PC-3 (cell line): ENCODE measurements around the gene TTC28. TPM values are rescaled to one million over a fixed set of nuclear protein-coding genes. Genes with fewer than 3 reads are reported as not detected.

Experiments used
- ATAC-seq: fragments of 200-7000 bp; cut with Tn5 transposase; 2 replicates; pipeline ENCODE4 v1.9.1; 2020; ENCODE audit warnings: mild to moderate bottlenecking, moderate library complexity
- BruUV-seq: library from RNA; stranded (reverse); fragments of 400-500 nt; replicated peaks from 2 replicates; lab custom pipeline; 2021; lab: Mats Ljungman, UMichigan
- CTCF ChIA-PET: fragments of 300-600 bp; sonication (Branson Sonifier 250); formaldehyde crosslinking; loops from one replicate; lab custom pipeline; 2022; ENCODE audit warnings: antibody characterized with exemption; lab: Charles Lee
- POLR2A ChIA-PET: fragments of 300-600 bp; sonication (Branson Sonifier 250); formaldehyde crosslinking; loops from one replicate; lab custom pipeline; 2022; ENCODE audit warnings: antibody characterized with exemption; ENCODE audit not compliant: unreplicated experiment; lab: Charles Lee
- DNase-seq: peaks from one replicate; pipeline ENCODE4 v3.0.0-alpha.2; 2015
- H2AFZ ChIP-seq: fragments of 300-600 bp; sonication (generic); 2 replicates; pipeline ENCODE4 v1.6.0; 2016; ENCODE audit warnings: antibody characterized with exemption, low read length
- H3F3A ChIP-seq: fragments of 300-600 bp; sonication (generic); one replicate; pipeline ENCODE4 v1.6.0; 2017; ENCODE audit warnings: antibody characterized with exemption, low read length, control low read depth, mild to moderate bottlenecking; ENCODE audit not compliant: unreplicated experiment
- H3K27ac ChIP-seq: fragments of 300-600 bp; sonication (generic); 2 replicates; pipeline ENCODE4 v1.5.1; 2016; ENCODE audit warnings: mild to moderate bottlenecking, low read length
- H3K27me3 ChIP-seq: fragments of 300-600 bp; sonication (generic); 2 replicates; pipeline ENCODE4 v1.6.1; 2016; ENCODE audit warnings: low read length, mixed read lengths
- H3K36me3 ChIP-seq: fragments of 300-600 bp; sonication (generic); 2 replicates; pipeline ENCODE4 v1.6.1; 2016; ENCODE audit warnings: low read depth, mixed run types, low read length, mixed read lengths
- H3K4me1 ChIP-seq: fragments of 300-600 bp; sonication (generic); 2 replicates; pipeline ENCODE4 v1.5.1; 2016; ENCODE audit warnings: low read length; ENCODE audit not compliant: insufficient read depth
- H3K4me2 ChIP-seq: fragments of 300-600 bp; sonication (generic); 2 replicates; pipeline ENCODE4 v1.6.0; 2016; ENCODE audit warnings: low read length
- H3K4me3 ChIP-seq: fragments of 300-600 bp; sonication (generic); 2 replicates; pipeline ENCODE4 v1.5.1; 2016; ENCODE audit warnings: mild to moderate bottlenecking, low read length, mixed read lengths
- H3K79me2 ChIP-seq: fragments of 300-600 bp; sonication (generic); 2 replicates; pipeline ENCODE4 v1.6.1; 2017; ENCODE audit warnings: low read length, mixed read lengths
- H3K9ac ChIP-seq: fragments of 300-600 bp; sonication (generic); 2 replicates; pipeline ENCODE4 v1.6.0; 2016; ENCODE audit warnings: mild to moderate bottlenecking, low read length
- H3K9me2 ChIP-seq: fragments of 300-600 bp; sonication (generic); replicated peaks from 2 replicates; pipeline ENCODE4 v1.6.1; 2016; ENCODE audit warnings: mixed run types, low read length, mixed read lengths
- H3K9me3 ChIP-seq: fragments of 300-600 bp; sonication (generic); 2 replicates; pipeline ENCODE4 v1.6.1; 2016; ENCODE audit warnings: low read length, mixed read lengths
- H4K20me1 ChIP-seq: fragments of 300-600 bp; sonication (generic); 2 replicates; pipeline ENCODE4 v1.6.1; 2016; ENCODE audit warnings: low read length, mixed read lengths
- EZH2 ChIP-seq: fragments of 300-600 bp; sonication (generic); IDR thresholded peaks from one replicate; pipeline ENCODE4 v1.6.1; 2017; ENCODE audit warnings: antibody characterized with exemption, mild to moderate bottlenecking, low read length; ENCODE audit not compliant: unreplicated experiment
- EZH2phosphoT487 ChIP-seq: fragments of 300-600 bp; sonication (generic); IDR thresholded peaks from 2 replicates; pipeline ENCODE4 v1.6.1; 2018; ENCODE audit warnings: mild to moderate bottlenecking, antibody characterized with exemption, low read length, borderline replicate concordance
- intact Hi-C: fragments of 100-400 bp; cut with micrococcal nuclease; formaldehyde crosslinking; loops from 2 replicates; pipeline ENCODE4 v1.9.0; 2023
- total RNA-seq: library from RNA; depleted of rRNA; stranded (reverse); fragments of >200 nt; gene quantifications from 2 replicates; pipeline ENCODE4 v1.2.3, GENCODE V29; 2014
- TF ChIP-seq, protein P1 (sequence below): fragments of 300-600 bp; sonication (generic); conservative IDR thresholded peaks from 2 replicates; pipeline ENCODE4 v1.5.1; 2017; ENCODE audit warnings: antibody characterized with exemption, low read depth, mild to moderate bottlenecking, low read length

The TTC28 gene
- total RNA-seq, 1 experiment from 2014 or later, result 6.3 TPM

DNA sequence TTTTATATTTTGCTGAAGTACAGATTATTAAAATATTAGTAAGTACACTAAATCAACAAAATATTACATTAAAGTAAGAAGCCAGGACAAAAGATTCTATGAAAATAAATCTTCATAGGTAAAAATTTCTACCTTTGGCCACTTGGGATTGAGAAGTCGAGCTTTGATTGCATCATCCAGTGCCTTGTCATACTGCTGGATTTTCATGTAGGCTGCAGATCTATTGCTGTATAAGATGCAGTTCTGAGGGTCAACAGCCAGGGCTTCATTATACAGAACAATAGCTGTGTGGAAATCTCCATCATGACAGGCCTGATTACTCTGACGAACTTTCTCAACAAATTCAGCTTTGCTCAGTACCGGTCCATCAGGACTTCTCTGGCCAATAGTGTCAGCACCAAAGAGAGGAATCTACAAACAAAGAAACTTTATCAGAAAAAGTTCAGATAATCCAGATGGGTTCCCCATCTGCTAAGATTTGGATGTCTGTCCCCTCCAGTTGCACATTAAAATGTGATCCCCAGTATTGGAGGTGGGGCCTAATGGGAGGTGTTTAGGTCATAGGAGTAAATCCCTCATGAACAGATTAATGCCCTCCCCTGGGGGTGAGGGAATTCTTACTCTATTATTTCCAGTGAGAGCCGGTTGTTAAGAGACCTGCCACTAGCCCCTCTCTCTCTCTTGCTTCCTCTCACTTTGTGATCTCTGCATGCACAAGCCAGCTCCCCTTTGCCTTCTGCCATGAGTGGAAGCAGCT lies 50.0 kb downstream of the TTC28 start:
- H3F3A ChIP-seq, result no peaks in the 10 kb centered on the region
- H3K4me1 ChIP-seq, result no peaks in the 10 kb centered on the region
- TF ChIP-seq EZH2phosphoT487, result no peak
- no peak for TF ChIP-seq EZH2
- TF ChIP-seq, protein P1, sequence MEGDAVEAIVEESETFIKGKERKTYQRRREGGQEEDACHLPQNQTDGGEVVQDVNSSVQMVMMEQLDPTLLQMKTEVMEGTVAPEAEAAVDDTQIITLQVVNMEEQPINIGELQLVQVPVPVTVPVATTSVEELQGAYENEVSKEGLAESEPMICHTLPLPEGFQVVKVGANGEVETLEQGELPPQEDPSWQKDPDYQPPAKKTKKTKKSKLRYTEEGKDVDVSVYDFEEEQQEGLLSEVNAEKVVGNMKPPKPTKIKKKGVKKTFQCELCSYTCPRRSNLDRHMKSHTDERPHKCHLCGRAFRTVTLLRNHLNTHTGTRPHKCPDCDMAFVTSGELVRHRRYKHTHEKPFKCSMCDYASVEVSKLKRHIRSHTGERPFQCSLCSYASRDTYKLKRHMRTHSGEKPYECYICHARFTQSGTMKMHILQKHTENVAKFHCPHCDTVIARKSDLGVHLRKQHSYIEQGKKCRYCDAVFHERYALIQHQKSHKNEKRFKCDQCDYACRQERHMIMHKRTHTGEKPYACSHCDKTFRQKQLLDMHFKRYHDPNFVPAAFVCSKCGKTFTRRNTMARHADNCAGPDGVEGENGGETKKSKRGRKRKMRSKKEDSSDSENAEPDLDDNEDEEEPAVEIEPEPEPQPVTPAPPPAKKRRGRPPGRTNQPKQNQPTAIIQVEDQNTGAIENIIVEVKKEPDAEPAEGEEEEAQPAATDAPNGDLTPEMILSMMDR, result no peak
- H2AFZ ChIP-seq, result no peak overlapping the region
- no peaks in the 10 kb centered on the region for H4K20me1 ChIP-seq
- H3K79me2 ChIP-seq, result no peaks in the 10 kb centered on the region
- BruUV-seq, result no TSS peak
- no peak overlapping the region for H3K27ac ChIP-seq
- H3K36me3 ChIP-seq, result no peaks in the 10 kb centered on the region
- intact Hi-C loops, result no loop called here
- ChIA-PET POLR2A (no interaction called here), CTCF (no interaction called here)
- H3K4me3 ChIP-seq, result no peak overlapping the region
- H3K4me2 ChIP-seq, result no peak overlapping the region
- no peaks in the 10 kb centered on the region for H3K9me3 ChIP-seq
- DNase-seq (no peak), ATAC-seq (no peak)
- H3K27me3 ChIP-seq, result no peaks in the 10 kb centered on the region
- H3K9ac ChIP-seq, result no peak overlapping the region
- H3K9me2 ChIP-seq, result no peaks in the 10 kb centered on the region

DNA sequence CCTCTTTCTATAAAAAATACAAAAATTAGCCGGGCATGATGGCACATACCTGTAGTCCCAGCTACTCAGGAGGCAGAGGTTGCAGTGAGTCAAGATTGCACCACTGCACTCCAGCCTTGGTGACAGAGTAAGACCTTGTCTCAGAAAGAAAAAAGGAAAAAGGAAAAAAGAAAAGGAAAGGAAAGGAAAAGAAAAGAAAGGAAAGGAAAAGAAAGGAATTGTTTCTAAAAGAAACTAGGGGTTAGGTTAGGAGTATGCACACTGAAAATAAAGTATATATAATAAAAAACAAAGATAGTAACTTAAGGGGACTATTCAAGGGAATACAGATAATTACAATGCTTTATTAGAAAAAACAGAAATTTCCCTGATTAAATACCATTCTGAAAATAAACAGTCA lies 50.9 kb downstream of the TTC28 start:
- Histone ChIP-seq H3K79me2 (no peaks in the 10 kb centered on the region), H3K9ac (no peak overlapping the region), H4K20me1 (no peaks in the 10 kb centered on the region), H3K27me3 (no peaks in the 10 kb centered on the region), H3K27ac (no peak overlapping the region), H3K9me3 (no peaks in the 10 kb centered on the region), H3K9me2 (no peaks in the 10 kb centered on the region), H3F3A (no peaks in the 10 kb centered on the region), H2AFZ (no peak overlapping the region), H3K36me3 (no peaks in the 10 kb centered on the region), H3K4me2 (no peak overlapping the region), H3K4me3 (no peak overlapping the region), H3K4me1 (no peaks in the 10 kb centered on the region)
- no TSS peak for BruUV-seq
- ATAC-seq, result no peak
- ChIA-PET CTCF (no interaction called here), POLR2A (no interaction called here)
- DNase-seq, result no peak
- intact Hi-C loops, result no loop called here
- TF ChIP-seq, protein P1, result no peak
- no peak for TF ChIP-seq EZH2phosphoT487
- TF ChIP-seq EZH2, result no peak

DNA sequence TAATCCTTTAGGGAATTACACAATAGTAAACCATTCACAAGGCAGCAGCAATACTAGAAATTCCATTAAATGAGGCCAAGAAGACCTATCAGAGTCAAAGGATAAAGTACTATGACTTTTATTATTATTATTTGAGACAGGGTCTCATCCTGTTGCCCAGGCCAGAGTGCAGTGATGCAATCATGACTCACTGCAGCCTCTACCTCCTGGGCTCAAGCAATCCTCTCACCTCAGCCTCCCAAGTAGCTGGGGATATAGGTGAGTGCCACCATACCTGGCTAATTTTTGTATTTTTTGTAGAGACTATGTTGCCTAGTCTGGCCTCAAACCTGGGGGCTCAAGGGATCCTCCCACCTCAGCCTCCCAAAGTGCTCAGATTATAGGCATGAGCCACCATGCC lies 51.8 kb downstream of the TTC28 start:
- intact Hi-C loops, result no loop called here
- ATAC-seq (no peak), DNase-seq (no peak)
- H3K27me3 ChIP-seq, result no peaks in the 10 kb centered on the region
- no peaks in the 10 kb centered on the region for H3K36me3 ChIP-seq
- no peaks in the 10 kb centered on the region for H3K4me1 ChIP-seq
- H3K27ac ChIP-seq, result no peak overlapping the region
- ChIA-PET CTCF (no interaction called here), POLR2A (no interaction called here)
- no peaks in the 10 kb centered on the region for H3K79me2 ChIP-seq
- no peak for TF ChIP-seq EZH2
- no peak for TF ChIP-seq EZH2phosphoT487
- TF ChIP-seq, protein P1, result no peak
- H3F3A ChIP-seq, result no peaks in the 10 kb centered on the region
- no peaks in the 10 kb centered on the region for H4K20me1 ChIP-seq
- no peaks in the 10 kb centered on the region for H3K9me2 ChIP-seq
- H3K4me2 ChIP-seq, result no peak overlapping the region
- no peak overlapping the region for H3K9ac ChIP-seq
- H3K4me3 ChIP-seq, result no peak overlapping the region
- BruUV-seq, result no TSS peak
- H3K9me3 ChIP-seq, result no peaks in the 10 kb centered on the region
- H2AFZ ChIP-seq, result no peak overlapping the region
